ENCODE data around the gene CRPPA. TPM values are rescaled to one million over a fixed set of nuclear protein-coding genes. Genes with fewer than 3 reads are reported as not detected.
"Not testable (repeated sequence)": the region's sequence is repeated elsewhere in the genome, so short reads cannot be mapped to it uniquely, and the experiment has no call there.

The CRPPA gene
- total and polyA plus RNA-seq, 8 donors: 0.28 to 11.0 (median 0.82) TPM

- 18 to 26% (median 21%) methylated on average over 2 of the region's 2 CpGs for WGBS, 5 donors
- DNase-seq: peak in 1 of 2 donors; percentile 43
- Histone ChIP-seq H3K9me3 (no peaks in the 10 kb centered on the region), H3K4me1 (peaks cover 0 to 24% (median 2%) of the 10 kb centered on the region in 4 donors), H3K27me3 (no peaks in the 10 kb centered on the region), H3K27ac (no peak overlapping the region), H3K36me3 (no peaks in the 10 kb centered on the region), H3K4me3 (peak overlapping the region in 3 of 4 donors; percentile 22 to 34 (median 32))
- TF ChIP-seq POLR2A (IDR thresholded peaks at IDR 0.05): no peak
- intact Hi-C loops (cut with DNase I; ENCODE audit: low total_unique reads): no loop called here
These were observed 42.2 kb upstream of the CRPPA start for GRCh38 chr7:16463520-16463919.

GRCh38 chr7:16462431-16462889 is 41.1 kb upstream of the CRPPA start:
- WGBS, 5 donors: 90 to 93% (median 93%) methylated on average over 6 to 7 of the region's 7 CpGs
- Histone ChIP-seq H3K27me3 (no peaks in the 10 kb centered on the region), H3K4me1 (peaks cover 0 to 24% (median 2%) of the 10 kb centered on the region in 4 donors), H3K36me3 (no peaks in the 10 kb centered on the region), H3K9me3 (no peaks in the 10 kb centered on the region), H3K4me3 (no peak overlapping the region), H3K27ac (no peak overlapping the region)
- TF ChIP-seq POLR2AphosphoS5 (IDR thresholded peaks at IDR 0.05) (no peak), EP300 (IDR thresholded peaks at IDR 0.05) (no peak), POLR2A (IDR thresholded peaks at IDR 0.05) (no peak)
- TF ChIP-seq, protein P1, sequence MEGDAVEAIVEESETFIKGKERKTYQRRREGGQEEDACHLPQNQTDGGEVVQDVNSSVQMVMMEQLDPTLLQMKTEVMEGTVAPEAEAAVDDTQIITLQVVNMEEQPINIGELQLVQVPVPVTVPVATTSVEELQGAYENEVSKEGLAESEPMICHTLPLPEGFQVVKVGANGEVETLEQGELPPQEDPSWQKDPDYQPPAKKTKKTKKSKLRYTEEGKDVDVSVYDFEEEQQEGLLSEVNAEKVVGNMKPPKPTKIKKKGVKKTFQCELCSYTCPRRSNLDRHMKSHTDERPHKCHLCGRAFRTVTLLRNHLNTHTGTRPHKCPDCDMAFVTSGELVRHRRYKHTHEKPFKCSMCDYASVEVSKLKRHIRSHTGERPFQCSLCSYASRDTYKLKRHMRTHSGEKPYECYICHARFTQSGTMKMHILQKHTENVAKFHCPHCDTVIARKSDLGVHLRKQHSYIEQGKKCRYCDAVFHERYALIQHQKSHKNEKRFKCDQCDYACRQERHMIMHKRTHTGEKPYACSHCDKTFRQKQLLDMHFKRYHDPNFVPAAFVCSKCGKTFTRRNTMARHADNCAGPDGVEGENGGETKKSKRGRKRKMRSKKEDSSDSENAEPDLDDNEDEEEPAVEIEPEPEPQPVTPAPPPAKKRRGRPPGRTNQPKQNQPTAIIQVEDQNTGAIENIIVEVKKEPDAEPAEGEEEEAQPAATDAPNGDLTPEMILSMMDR (IDR thresholded peaks at IDR 0.05): no peak
- intact Hi-C loops (cut with DNase I; ENCODE audit: low total_unique reads): no loop called here
- DNase-seq: no peak

GRCh38 chr7:16460789-16461493 is 39.6 kb upstream of the CRPPA start:
- Histone ChIP-seq H3K4me3 (no peak overlapping the region), H3K27me3 (no peaks in the 10 kb centered on the region), H3K9me3 (no peaks in the 10 kb centered on the region), H3K4me1 (peaks cover 0 to 19% (median 2%) of the 10 kb centered on the region in 4 donors), H3K27ac (no peak overlapping the region), H3K36me3 (no peaks in the 10 kb centered on the region)
- 89 to 95% (median 92%) methylated on average over 2 of the region's 2 CpGs for WGBS, 5 donors
- intact Hi-C loops (cut with DNase I; ENCODE audit: low total_unique reads): no loop called here
- no peak for DNase-seq
- TF ChIP-seq EP300 (IDR thresholded peaks at IDR 0.05) (no peak), POLR2AphosphoS5 (IDR thresholded peaks at IDR 0.05) (no peak), POLR2A (IDR thresholded peaks at IDR 0.05) (no peak)
- TF ChIP-seq, protein P1 (IDR thresholded peaks at IDR 0.05): no peak

DNA sequence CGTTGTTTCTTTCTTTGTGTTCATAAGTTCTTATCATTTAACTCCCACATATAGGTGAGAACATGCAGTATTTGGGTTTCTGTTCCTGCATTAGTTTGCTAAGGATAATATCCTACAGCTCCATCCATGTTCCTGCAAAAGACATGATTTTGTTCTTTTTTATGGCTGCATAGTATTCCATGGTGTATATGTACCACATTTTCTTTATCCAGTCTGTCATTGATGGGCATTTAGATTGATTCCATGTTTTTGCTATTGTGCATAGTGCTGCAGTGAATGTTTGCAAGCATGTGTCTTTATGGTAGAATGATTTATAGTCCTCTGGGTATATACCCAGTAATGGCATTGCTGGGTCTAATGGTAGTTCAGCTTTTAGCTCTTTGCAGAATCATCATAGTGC is 35.0 kb upstream of the CRPPA start:
- H3K4me1 ChIP-seq; H3K27me3 ChIP-seq; H3K4me3 ChIP-seq; H3K9me3 ChIP-seq; intact Hi-C loops (cut with DNase I; ENCODE audit: low total_unique reads); H3K27ac ChIP-seq; H3K36me3 ChIP-seq; DNase-seq: not testable (repeated sequence)
- 37 to 100% (median 67%) methylated on average over 1 of the region's 1 CpG for WGBS, 5 donors

DNA sequence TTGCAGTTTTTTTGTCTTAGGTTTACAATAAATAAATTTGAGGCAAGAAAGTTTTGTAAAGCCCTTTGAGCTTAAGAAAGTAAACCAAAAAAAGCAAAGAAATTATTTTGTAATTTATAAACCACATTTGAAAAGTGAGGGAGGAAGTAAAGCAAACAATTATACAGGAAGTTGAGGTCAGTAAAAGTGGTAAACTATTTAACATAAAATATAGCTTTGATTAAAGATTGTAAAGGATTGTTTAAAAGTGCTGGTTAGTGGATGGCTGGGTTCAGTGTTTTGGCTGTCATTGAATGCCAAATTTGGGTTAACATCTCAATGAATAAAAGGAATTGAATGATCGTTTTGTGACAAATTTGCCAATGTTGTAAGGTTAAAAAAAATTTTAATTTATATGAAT is 34.3 kb upstream of the CRPPA start:
- Histone ChIP-seq H3K4me1 (no peaks in the 10 kb centered on the region), H3K27me3 (no peaks in the 10 kb centered on the region), H3K27ac (no peak overlapping the region), H3K4me3 (no peak overlapping the region), H3K9me3 (no peaks in the 10 kb centered on the region), H3K36me3 (no peaks in the 10 kb centered on the region)
- no peak for DNase-seq
- TF ChIP-seq POLR2A (IDR thresholded peaks at IDR 0.05): no peak
- TF ChIP-seq, protein P1 (IDR thresholded peaks at IDR 0.05): no peak
- TF ChIP-seq POLR2AphosphoS5 (IDR thresholded peaks at IDR 0.05): no peak
- no peak for TF ChIP-seq EP300 (IDR thresholded peaks at IDR 0.05)
- intact Hi-C loops (cut with DNase I; ENCODE audit: low total_unique reads): no loop called here
- 56 to 72% (median 68%) methylated on average over 1 of the region's 1 CpG for WGBS, 5 donors
